Retinal pigment epithelial cell (primary cell): ENCODE results near the gene DDX3X.
"Not testable (repeated sequence)": the region's sequence is repeated elsewhere in the genome, so short reads cannot be mapped to it uniquely, and the experiment has no call there.

Experiments
- DNase-seq: peaks from one replicate; pipeline ENCODE4 v3.0.0-alpha.2; 2010; ENCODE audit warnings: low read depth
- H3K4me3 ChIP-seq: 2 replicates; pipeline ENCODE4 v1.5.1; 2011; ENCODE audit warnings: mild to moderate bottlenecking, low read length, control low read depth, moderate library complexity
- CTCF ChIP-seq: conservative IDR thresholded peaks from 2 replicates; pipeline ENCODE4 v1.5.1; 2011; ENCODE audit warnings: low read depth, low read length, control low read depth, inconsistent platforms

DDX3X gene

GRCh38 chrX:41384051-41384705, 50.2 kb downstream of the DDX3X start:
- peak; percentile 42 for DNase-seq
- H3K4me3 ChIP-seq: no peak overlapping the region
- TF ChIP-seq CTCF: no peak

- DNase-seq: no peak
- TF ChIP-seq CTCF: no peak
- H3K4me3 ChIP-seq: no peak overlapping the region
These were observed 52.4 kb downstream of the DDX3X start for GRCh38 chrX:41386222-41386990.

- no peak overlapping the region for H3K4me3 ChIP-seq
- TF ChIP-seq CTCF: no peak
- DNase-seq: no peak
These were observed 54.6 kb downstream of the DDX3X start for GRCh38 chrX:41388543-41388942.

GRCh38 chrX:41389311-41389888, 55.4 kb downstream of the DDX3X start:
- no peak for DNase-seq
- no peak for TF ChIP-seq CTCF
- H3K4me3 ChIP-seq: no peak overlapping the region

DNA sequence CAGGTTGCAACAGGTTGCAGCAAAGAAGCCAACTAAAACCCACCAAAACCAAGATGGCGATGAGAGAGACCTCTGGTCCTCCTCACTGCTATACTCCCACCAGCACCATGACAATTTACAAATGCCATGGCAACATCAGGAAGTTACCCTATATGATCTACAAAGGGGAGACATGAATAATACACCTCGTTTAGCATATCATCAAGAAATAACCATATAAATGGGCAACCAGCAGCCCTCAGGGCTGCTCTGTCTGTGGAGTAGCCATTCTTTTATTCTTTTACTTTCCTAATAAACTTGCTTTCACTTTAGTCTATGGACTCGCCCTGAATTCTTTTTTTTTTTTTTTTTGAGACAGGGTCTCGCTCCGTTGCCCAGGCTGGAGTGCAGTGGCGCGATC, 56.6 kb downstream of the DDX3X start:
- not testable (repeated sequence) for DNase-seq, H3K4me3 ChIP-seq

GRCh38 chrX:41391606-41392005, 57.6 kb downstream of the DDX3X start:
- DNase-seq: no peak
- H3K4me3 ChIP-seq: no peak overlapping the region
- TF ChIP-seq CTCF: no peak

- DNase-seq: no peak
- H3K4me3 ChIP-seq: no peak overlapping the region
- TF ChIP-seq CTCF: no peak
These were observed 60.3 kb downstream of the DDX3X start for GRCh38 chrX:41394293-41394692.
